ENCODE results near the gene EXD1. TPM values are rescaled to one million over a fixed set of nuclear protein-coding genes. Genes with fewer than 3 reads are reported as not detected.
"Not testable (repeated sequence)": the region's sequence is repeated elsewhere in the genome, so short reads cannot be mapped to it uniquely, and the experiment has no call there.

The EXD1 gene
- total RNA-seq, 1 donor from 2014 or later = not detected

GRCh38 chr15:41235228-41235627, 4.7 kb upstream of the EXD1 start:
- DNase-seq; ATAC-seq; intact Hi-C loops (cut with micrococcal nuclease): not testable (repeated sequence)

GRCh38 chr15:41233367-41233771, 2.8 kb upstream of the EXD1 start:
- no peak for ATAC-seq
- intact Hi-C loops (cut with micrococcal nuclease) = loop anchor here (5.0 kb wide), 1 partner anchor 116 kb away; the partner anchor contains the start of gene INO80
- no peak for DNase-seq

- intact Hi-C loops (cut with micrococcal nuclease) = loop anchor here (5.0 kb wide), 1 partner anchor 114 kb away; the partner anchor contains the start of gene INO80
- DNase-seq (no peak), ATAC-seq (peak; percentile 58)
Measured at GRCh38 chr15:41231422-41232226, 1.1 kb upstream of the EXD1 start.

GRCh38 chr15:41230345-41230649, 260 bp downstream of the EXD1 start:
- ATAC-seq (no peak), DNase-seq (no peak)
- intact Hi-C loops (cut with micrococcal nuclease) = loop anchor here (5.0 kb wide), 1 partner anchor 113 kb away; the partner anchor contains the start of gene INO80

- no peak for DNase-seq
- intact Hi-C loops (cut with micrococcal nuclease) = no loop called here
- no peak for ATAC-seq
Measured at GRCh38 chr15:41219381-41219780, 11.2 kb downstream of the EXD1 start.

- ATAC-seq = no peak
- DNase-seq = no peak
- intact Hi-C loops (cut with micrococcal nuclease) = no loop called here
Measured at GRCh38 chr15:41218851-41219250, 11.7 kb downstream of the EXD1 start.

- intact Hi-C loops (cut with micrococcal nuclease) = no loop called here
- ATAC-seq (no peak), DNase-seq (no peak)
Measured at GRCh38 chr15:41215708-41216107, 14.8 kb downstream of the EXD1 start.

GRCh38 chr15:41207687-41208448, 22.7 kb downstream of the EXD1 start:
- intact Hi-C loops (cut with micrococcal nuclease) = no loop called here
- ATAC-seq (no peak), DNase-seq (no peak)

- DNase-seq = no peak
- intact Hi-C loops (cut with micrococcal nuclease) = no loop called here
- no peak for ATAC-seq
Measured at GRCh38 chr15:41205315-41205714, 25.2 kb downstream of the EXD1 start.

- intact Hi-C loops (cut with micrococcal nuclease) = no loop called here
Measured at GRCh38 chr15:41203395-41203794, 27.2 kb downstream of the EXD1 start.

GRCh38 chr15:41199470-41199869, 31.1 kb downstream of the EXD1 start:
- DNase-seq = no peak
- ATAC-seq = no peak
- intact Hi-C loops (cut with micrococcal nuclease) = no loop called here

More at GRCh38 chr15:41203395-41203794, 27.2 kb downstream of the EXD1 start:
- no peak for ATAC-seq
- DNase-seq = no peak

- ATAC-seq = no peak
- intact Hi-C loops (cut with micrococcal nuclease) = no loop called here
- no peak for DNase-seq
Measured at GRCh38 chr15:41194444-41194843, 36.1 kb downstream of the EXD1 start.

GRCh38 chr15:41183581-41183980, 47.0 kb downstream of the EXD1 start:
- intact Hi-C loops (cut with micrococcal nuclease) = no loop called here
- DNase-seq = no peak
- no peak for ATAC-seq

GRCh38 chr15:41182266-41182665, 48.3 kb downstream of the EXD1 start:
- no peak for ATAC-seq
- DNase-seq = no peak
- intact Hi-C loops (cut with micrococcal nuclease) = no loop called here

- DNase-seq = no peak
- intact Hi-C loops (cut with micrococcal nuclease) = no loop called here
- no peak for ATAC-seq
Measured at GRCh38 chr15:41180206-41180789, 50.3 kb downstream of the EXD1 start.

- intact Hi-C loops (cut with micrococcal nuclease) = no loop called here
- ATAC-seq = no peak
- DNase-seq = no peak
Measured at GRCh38 chr15:41169781-41170180, 60.8 kb downstream of the EXD1 start.

GRCh38 chr15:41169086-41169485, 61.5 kb downstream of the EXD1 start:
- no peak for DNase-seq
- intact Hi-C loops (cut with micrococcal nuclease) = no loop called here
- ATAC-seq = no peak

- intact Hi-C loops (cut with micrococcal nuclease) = no loop called here
- DNase-seq (no peak), ATAC-seq (no peak)
Measured at GRCh38 chr15:41161736-41162135, 68.8 kb downstream of the EXD1 start.

- DNase-seq (no peak), ATAC-seq (no peak)
- intact Hi-C loops (cut with micrococcal nuclease) = no loop called here
Measured at GRCh38 chr15:41161336-41161735, 69.2 kb downstream of the EXD1 start.

GRCh38 chr15:41160639-41161315, 69.8 kb downstream of the EXD1 start:
- DNase-seq = no peak
- no peak for ATAC-seq
- intact Hi-C loops (cut with micrococcal nuclease) = no loop called here
